Measurements from ENCODE around the gene MIEF1.
"Not testable (repeated sequence)": the region's sequence is repeated elsewhere in the genome, so short reads cannot be mapped to it uniquely, and the experiment has no call there.

The MIEF1 gene

GRCh38 chr22:39517470-39517869, 15.4 kb downstream of the MIEF1 start:
- DNase-seq = no peak

GRCh38 chr22:39518144-39518786, 16.2 kb downstream of the MIEF1 start:
- no peak for DNase-seq

DNA sequence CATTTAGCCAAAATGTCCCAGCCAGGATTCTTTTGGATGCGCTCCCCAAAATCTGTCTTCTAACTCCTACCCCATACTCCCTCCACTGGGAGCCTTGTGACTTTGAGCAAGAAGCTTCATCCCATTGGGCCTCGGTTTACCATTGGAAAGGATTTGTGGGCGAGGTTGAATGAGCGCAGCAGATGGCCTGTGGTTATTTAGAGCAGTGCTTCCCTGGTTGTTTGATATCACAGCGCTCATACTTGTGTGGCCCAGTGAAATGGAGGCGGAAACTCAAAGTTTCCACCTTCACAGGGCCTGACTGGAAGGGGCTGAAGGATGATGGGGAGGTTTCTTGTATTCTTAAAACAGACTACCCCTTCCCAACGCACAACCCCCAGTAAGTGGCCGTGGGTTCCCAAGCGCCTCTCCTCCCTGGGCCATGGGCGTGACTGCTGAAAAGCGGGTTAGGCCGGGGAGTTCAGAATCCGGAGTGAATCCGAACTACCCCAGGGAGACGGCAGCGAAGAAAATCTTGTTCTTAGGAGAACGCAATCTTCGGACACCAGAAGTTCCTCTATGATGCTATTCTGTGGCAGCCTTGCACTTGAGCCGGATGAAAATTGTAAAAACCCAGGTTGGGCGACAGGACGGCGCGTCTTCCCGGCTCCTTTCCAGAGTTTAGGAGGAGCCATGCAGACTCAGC, 17.0 kb downstream of the MIEF1 start:
- peak; percentile 24 for DNase-seq

DNA sequence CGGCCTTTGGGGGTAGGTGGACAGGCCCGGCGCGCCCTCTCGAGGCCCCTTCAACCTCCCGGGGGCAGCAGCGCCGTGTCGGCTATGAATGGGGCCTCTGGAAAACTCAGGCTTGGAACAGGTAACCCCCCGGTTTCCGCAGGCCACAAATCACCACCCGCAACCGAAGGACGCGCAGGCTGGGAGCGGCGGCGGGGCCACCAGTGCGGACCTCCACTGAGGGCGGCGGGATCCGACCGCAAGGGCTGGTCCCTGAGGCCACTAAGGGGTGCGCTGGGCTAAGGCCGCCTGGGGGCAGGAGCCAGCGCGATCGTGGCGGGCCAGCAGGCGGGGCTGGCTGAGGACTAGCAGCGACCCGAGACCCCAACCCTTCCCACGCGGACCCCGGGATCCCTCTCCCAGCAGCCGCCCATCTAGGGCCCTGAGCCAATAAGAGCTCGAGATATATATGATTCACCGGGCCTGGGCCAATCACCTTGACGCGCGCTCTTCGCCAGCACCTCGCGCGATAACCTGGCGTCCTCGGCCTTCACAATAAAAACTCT, 17.7 kb downstream of the MIEF1 start:
- peak; percentile 98 for DNase-seq

GRCh38 chr22:39520226-39521105, 18.4 kb downstream of the MIEF1 start, which contains the start of gene ATF4:
Gene ATF4 (plus strand): TSS chr22:39520562. CDS start chr22:39521446, 884 bp downstream.
- peak; percentile 87 for DNase-seq

GRCh38 chr22:39521106-39521885, 19.2 kb downstream of the MIEF1 start:
- not testable (repeated sequence) for DNase-seq

DNA sequence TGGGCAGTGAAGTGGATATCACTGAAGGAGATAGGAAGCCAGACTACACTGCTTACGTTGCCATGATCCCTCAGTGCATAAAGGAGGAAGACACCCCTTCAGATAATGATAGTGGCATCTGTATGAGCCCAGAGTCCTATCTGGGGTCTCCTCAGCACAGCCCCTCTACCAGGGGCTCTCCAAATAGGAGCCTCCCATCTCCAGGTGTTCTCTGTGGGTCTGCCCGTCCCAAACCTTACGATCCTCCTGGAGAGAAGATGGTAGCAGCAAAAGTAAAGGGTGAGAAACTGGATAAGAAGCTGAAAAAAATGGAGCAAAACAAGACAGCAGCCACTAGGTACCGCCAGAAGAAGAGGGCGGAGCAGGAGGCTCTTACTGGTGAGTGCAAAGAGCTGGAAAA, 20.0 kb downstream of the MIEF1 start:
- not testable (repeated sequence) for DNase-seq

DNA sequence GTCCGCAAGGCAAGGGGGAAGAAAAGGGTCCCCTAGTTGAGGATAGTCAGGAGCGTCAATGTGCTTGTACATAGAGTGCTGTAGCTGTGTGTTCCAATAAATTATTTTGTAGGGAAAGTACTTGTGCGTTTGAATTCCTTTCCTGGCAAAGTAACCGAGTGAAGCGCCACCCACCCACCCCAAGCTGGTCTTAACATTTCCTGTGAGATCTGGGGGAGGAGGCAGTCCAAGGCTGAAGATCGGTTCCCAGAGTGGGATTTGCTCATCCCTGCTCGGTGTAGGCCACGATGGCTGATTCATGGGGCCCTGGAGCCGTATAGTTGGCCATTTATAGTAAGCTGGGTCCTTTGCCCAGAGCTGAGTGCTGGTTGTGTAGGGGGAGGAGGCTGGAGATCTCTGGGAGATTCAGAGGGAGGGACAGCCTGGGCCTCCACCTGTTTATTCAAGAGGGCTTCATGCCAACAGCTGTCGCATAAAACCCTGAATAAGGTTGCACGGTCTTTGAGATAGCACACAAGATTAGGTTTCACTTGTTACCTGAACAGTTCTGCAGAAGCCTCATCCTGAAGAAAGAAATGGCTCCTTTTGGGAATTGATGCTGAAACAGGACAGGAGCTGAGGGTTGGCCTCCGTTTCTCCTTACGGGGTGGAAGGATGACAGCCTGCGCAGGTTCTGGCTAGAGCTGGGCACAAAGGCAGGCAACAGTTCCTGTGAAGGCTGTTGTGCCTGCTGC, 20.6 kb downstream of the MIEF1 start:
- DNase-seq = peak; percentile 43

DNA sequence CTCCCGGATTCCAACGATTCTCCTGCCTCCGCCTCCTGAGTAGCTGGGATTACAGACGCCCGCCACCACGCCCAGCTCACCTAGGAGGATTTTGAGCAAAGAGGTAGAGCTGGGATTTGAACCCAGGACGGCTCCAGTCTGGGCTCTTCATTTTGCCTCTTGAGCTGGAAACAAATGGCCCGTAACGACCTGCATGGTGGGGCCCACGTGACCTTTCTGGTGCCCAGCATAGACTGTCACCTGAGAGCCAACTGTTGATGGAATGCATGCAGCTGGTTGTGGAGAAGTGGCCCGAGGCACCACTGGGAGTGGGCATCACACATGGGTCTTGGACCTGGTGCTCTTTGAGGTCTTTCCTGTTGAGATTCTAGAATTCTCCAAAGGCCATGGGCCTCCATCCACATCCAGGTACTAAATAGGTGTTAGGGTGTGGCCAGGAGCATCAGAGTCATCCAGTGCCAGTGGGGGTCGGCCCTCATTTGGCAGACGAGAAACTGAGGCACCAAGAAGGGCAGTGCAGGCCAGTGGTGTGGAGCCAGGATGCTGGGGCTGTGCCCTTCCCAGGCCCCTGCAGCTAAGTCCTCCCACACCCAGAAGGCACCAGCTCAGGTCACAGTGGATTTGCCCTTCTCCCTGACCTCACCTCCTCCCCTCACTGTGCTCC, 22.1 kb downstream of the MIEF1 start:
- DNase-seq = no peak

GRCh38 chr22:39524753-39525657, 22.9 kb downstream of the MIEF1 start:
- DNase-seq = no peak

GRCh38 chr22:39525658-39525975, 23.5 kb downstream of the MIEF1 start:
- no peak for DNase-seq

DNA sequence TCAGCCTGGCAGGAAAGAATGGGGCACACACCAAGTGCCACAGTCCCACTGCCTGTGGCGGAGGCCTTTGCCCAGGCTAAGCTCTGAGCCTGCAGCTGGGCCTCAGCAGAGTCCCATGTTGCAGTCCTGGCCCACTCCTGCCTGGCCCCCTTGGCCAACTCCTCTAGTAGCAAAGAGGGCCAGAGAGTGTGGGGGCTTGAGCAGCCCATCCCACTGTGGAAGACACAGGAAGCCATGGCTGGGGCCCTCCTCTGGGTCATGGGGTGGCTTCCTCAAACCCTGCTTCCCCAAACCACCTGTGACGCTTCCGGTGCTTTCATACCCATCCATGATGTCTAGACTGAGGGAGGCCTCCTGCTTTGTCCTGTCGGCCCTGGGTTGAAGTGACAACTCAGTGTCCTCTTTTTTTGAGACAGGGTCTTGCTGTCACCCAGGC, 24.7 kb downstream of the MIEF1 start:
- DNase-seq = no peak

- DNase-seq = peak; percentile 35
These were observed 25.4 kb downstream of the MIEF1 start for GRCh38 chr22:39527481-39527961.

- DNase-seq = peak; percentile 83
These were observed 26.1 kb downstream of the MIEF1 start for GRCh38 chr22:39528080-39528661.

GRCh38 chr22:39528681-39529486, 26.8 kb downstream of the MIEF1 start:
- peak; percentile 94 for DNase-seq

GRCh38 chr22:39529487-39529851, 27.4 kb downstream of the MIEF1 start:
- no peak for DNase-seq

DNA sequence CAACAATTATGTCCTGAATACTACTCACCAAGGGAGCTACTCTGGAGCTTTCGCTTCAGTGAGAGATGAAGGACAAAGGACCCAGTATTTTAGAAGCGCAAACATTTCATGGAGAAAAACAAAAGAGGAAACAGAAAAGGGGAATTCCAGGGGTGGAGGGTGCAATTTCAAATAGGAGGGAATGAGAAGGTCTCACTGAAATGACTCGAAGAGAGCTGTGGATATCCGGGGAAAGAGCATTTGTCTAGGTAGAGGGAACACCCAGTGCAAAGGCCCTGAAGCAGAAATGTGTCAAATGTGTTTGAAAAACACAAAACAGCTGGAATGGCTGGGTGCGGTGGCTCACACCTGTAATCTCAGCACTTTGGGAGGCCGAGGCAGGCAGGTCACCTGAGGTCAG, 28.0 kb downstream of the MIEF1 start:
- no peak for DNase-seq

DNA sequence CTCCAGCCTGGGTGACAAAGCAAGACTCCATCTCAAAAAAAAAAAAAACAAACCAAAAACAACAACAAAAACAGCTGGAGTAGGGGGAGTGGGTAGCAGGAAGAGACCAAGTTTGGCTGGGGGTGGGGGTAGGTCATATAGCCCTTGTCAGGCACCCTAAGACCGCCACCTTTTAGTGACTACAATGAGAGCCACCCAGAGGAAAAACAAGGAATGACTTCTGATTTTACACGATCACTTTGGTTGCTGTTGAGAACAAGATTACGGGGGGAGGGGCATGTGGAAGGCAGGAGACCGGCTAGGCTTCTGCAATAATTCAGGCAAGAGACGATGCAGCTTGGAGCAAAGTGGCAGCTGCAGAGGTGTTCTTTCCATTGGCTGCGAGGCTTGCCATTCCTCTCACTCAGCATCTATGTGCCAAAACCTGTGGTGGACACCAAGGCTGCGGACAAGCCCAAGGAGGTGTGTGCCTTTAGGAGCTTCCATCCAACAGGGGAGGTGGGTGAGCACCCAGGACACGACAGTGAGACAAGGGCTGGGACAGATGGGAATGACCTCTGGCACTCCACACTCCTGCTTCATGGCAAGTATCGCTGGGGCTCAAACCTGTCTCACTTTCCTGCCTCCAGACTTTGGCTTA, 28.7 kb downstream of the MIEF1 start:
- DNase-seq = no peak

Measured in NCI-H1436 (cell line).